Thyroid gland (tissue), 4 donors: ENCODE data around the gene CCDC181. TPM values are rescaled to one million over a fixed set of nuclear protein-coding genes. Genes with fewer than 3 reads are reported as not detected.

Experiments used
- DNase-seq, 2 donors: peaks; one replicate each; pipeline ENCODE4 v3.0.0-alpha.2; 2019
- H3K27ac ChIP-seq, 3 donors: fragments of 200-600 bp; sonication (generic); 1 replicate in 2 of 3; 2 replicates in 1 of 3; pipeline ENCODE4 v1.5.1; 2016 to 2019; ENCODE audit warnings: mild to moderate bottlenecking in 1 of 3, moderate library complexity in 1 of 3
- H3K27me3 ChIP-seq: fragments of 200-600 bp; sonication (generic); one replicate; pipeline ENCODE4 v1.5.1; 2019
- H3K36me3 ChIP-seq, 2 donors: fragments of 200-600 bp; sonication (generic); one replicate each; pipeline ENCODE4 v1.5.1; 2016 to 2019
- H3K4me1 ChIP-seq, 2 donors: fragments of 200-600 bp; sonication (generic); one replicate each; pipeline ENCODE4 v1.5.1; 2017 to 2019
- H3K4me3 ChIP-seq, 3 donors: fragments of 200-600 bp; sonication (generic); replicated peaks in 1 of 3; 1 replicate in 2 of 3; 2 replicates in 1 of 3; pipeline ENCODE4 v1.5.1; 2016; ENCODE audit warnings: mild to moderate bottlenecking in 1 of 3
- H3K9me3 ChIP-seq: fragments of 200-600 bp; sonication (generic); one replicate; pipeline ENCODE4 v1.5.1; 2017
- POLR2A ChIP-seq, 2 donors: fragments of 450-650 bp; IDR thresholded peaks; one replicate each; pipeline ENCODE4 v1.6.1; 2017; ENCODE audit warnings: antibody characterized with exemption in 2 of 2, mild to moderate bottlenecking in 2 of 2, moderate library complexity in 1 of 2
- WGBS, 2 donors: methylation state at CpG; one replicate each; pipeline ENCODE4 v1.1.5; 2017; 5-methylcytosine and 5-hydroxymethylcytosine counted together
- intact Hi-C: fragments of 100-400 bp; cut with DNase I; formaldehyde crosslinking; loops from one replicate; pipeline ENCODE4 v1.15.1; 2023
- total RNA-seq, 4 donors: library from RNA; depleted of rRNA; stranded (reverse); fragments of >200 nt; gene quantifications; one replicate each; pipeline ENCODE4 v1.2.3, GENCODE V29; 2016
- TF ChIP-seq, protein P1 (sequence below), 6 experiments: fragments of 200-600 bp in 3 of 6; fragments of 450-650 bp in 3 of 6; sonication (generic) in 3 of 6; IDR thresholded peaks; one replicate each; pipeline ENCODE4 v1.5.1; 2016 to 2019; ENCODE audit warnings: antibody characterized with exemption in 6 of 6, mild to moderate bottlenecking in 2 of 6, inconsistent platforms in 1 of 6, moderate library complexity in 1 of 6

Gene CCDC181
- total RNA-seq, 4 donors from 2014 or later = 0.40 to 0.63 (median 0.56) TPM; not detected in 1

- no peak for DNase-seq
Observed at GRCh38 chr1:169381162-169381561, 46.1 kb downstream of the CCDC181 start.

GRCh38 chr1:169371404-169371803 is 55.9 kb downstream of the CCDC181 start:
- WGBS, 2 donors = 84 to 85% methylated on average over 1 of the region's 1 CpG
- no peak overlapping the region for H3K4me3 ChIP-seq
- no peak overlapping the region for H3K27ac ChIP-seq
- no peaks in the 10 kb centered on the region for H3K27me3 ChIP-seq
- intact Hi-C loops = no loop called here
- TF ChIP-seq, protein P1, sequence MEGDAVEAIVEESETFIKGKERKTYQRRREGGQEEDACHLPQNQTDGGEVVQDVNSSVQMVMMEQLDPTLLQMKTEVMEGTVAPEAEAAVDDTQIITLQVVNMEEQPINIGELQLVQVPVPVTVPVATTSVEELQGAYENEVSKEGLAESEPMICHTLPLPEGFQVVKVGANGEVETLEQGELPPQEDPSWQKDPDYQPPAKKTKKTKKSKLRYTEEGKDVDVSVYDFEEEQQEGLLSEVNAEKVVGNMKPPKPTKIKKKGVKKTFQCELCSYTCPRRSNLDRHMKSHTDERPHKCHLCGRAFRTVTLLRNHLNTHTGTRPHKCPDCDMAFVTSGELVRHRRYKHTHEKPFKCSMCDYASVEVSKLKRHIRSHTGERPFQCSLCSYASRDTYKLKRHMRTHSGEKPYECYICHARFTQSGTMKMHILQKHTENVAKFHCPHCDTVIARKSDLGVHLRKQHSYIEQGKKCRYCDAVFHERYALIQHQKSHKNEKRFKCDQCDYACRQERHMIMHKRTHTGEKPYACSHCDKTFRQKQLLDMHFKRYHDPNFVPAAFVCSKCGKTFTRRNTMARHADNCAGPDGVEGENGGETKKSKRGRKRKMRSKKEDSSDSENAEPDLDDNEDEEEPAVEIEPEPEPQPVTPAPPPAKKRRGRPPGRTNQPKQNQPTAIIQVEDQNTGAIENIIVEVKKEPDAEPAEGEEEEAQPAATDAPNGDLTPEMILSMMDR (IDR thresholded peaks at IDR 0.05) = no peak
- TF ChIP-seq POLR2A (IDR thresholded peaks at IDR 0.05) = no peak
- H3K4me1 ChIP-seq = peaks cover 17 to 18% of the 10 kb centered on the region in 2 donors
- DNase-seq = no peak
- peaks cover 3 to 7% of the 10 kb centered on the region in 2 donors for H3K36me3 ChIP-seq
- no peaks in the 10 kb centered on the region for H3K9me3 ChIP-seq

More at GRCh38 chr1:169381162-169381561, 46.1 kb downstream of the CCDC181 start:
- intact Hi-C loops = no loop called here
- Histone ChIP-seq H3K4me3 (no peak overlapping the region), H3K9me3 (no peaks in the 10 kb centered on the region), H3K27me3 (no peaks in the 10 kb centered on the region), H3K27ac (no peak overlapping the region), H3K4me1 (no peaks in the 10 kb centered on the region), H3K36me3 (peaks cover 20 to 39% of the 10 kb centered on the region in 2 donors)
- TF ChIP-seq, protein P1 (IDR thresholded peaks at IDR 0.05) = no peak
- TF ChIP-seq POLR2A (IDR thresholded peaks at IDR 0.05) = no peak

- no peaks in the 10 kb centered on the region for H3K9me3 ChIP-seq
- DNase-seq = peak; percentile 12 to 38
- intact Hi-C loops = no loop called here
- WGBS, 2 donors = 0 to 1% methylated on average over 16 of the region's 16 CpGs
- no peaks in the 10 kb centered on the region for H3K27me3 ChIP-seq
- peaks cover 17 to 18% of the 10 kb centered on the region in 2 donors for H3K4me1 ChIP-seq
- H3K4me3 ChIP-seq = peak overlapping the region; percentile 20 to 61 (median 22)
- peaks cover 3 to 4% of the 10 kb centered on the region in 2 donors for H3K36me3 ChIP-seq
- TF ChIP-seq, protein P1 (IDR thresholded peaks at IDR 0.05) = no peak
- TF ChIP-seq POLR2A (IDR thresholded peaks at IDR 0.05) = no peak
- H3K27ac ChIP-seq = peak overlapping the region in 2 of 3 donors; percentile 79 to 82
Observed at GRCh38 chr1:169368406-169368769, 58.9 kb downstream of the CCDC181 start.

DNA sequence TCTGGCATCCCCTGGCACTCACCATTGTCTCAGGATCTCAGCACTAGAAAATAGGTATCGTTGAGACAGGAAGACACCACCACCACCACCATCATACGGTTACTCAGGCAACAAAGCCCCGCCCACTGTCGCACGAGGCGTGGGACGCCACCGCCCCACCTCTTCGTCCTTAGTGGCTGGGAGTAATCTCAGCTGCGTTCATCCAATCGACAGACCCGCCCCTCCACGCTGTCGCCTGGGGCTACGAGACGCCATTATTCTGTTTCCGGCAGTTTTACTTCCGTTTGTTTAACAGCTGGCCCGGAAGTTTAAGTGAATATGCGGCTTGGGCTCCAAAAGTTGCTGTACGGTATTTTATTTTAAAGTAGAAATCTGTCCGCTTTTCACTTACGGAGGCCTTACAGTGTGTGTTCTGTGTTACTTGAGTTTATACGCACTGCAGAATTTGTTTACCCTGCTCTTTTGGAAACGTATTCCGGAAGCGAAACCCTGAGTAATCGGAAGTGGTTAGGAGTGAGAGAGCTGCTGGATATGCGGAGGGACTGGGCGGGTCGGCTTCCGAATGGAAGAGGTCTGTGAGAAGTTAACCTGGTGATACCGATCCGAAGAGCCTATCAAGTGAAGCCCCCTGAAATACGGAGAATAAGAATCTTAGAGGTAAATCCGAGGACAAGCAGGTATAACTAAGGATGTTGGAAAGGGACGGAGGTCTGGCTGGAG is 59.4 kb downstream of the CCDC181 start, which contains the start of the genes BLZF1 and NME7:
Gene BLZF1, plus strand, starts transcription at position 510 of the 720 bp plus-strand sequence. CDS start 1,328 bp downstream, outside the sequence.
Gene NME7, minus strand, starts transcription at position 112 of the 720 bp plus-strand sequence. Its CDS starts 87 bp downstream, at position 25.
- peak; percentile 97 for DNase-seq
- WGBS, 2 donors = 0% methylated on average over 37 of the region's 37 CpGs
- peak within 1 kb of the TSS; percentile 22 to 61 (median 54) for H3K4me3 ChIP-seq
- no peaks in the 10 kb centered on the region for H3K27me3 ChIP-seq
- peaks cover 3 to 4% of the 10 kb centered on the region in 2 donors for H3K36me3 ChIP-seq
- peaks cover 17 to 18% of the 10 kb centered on the region in 2 donors for H3K4me1 ChIP-seq
- intact Hi-C loops = no loop called here
- H3K27ac ChIP-seq = peak within 1 kb of the TSS; percentile 60 to 82 (median 79)
- no peaks in the 10 kb centered on the region for H3K9me3 ChIP-seq
- TF ChIP-seq, protein P1 (IDR thresholded peaks at IDR 0.05) = no peak
- TF ChIP-seq POLR2A (IDR thresholded peaks at IDR 0.05) = peak in 1 of 2 donors; percentile 56
